ENCODE data around the gene PTPRN2.
"Not testable (repeated sequence)": the region's sequence is repeated elsewhere in the genome, so short reads cannot be mapped to it uniquely, and the experiment has no call there.

PTPRN2 gene

GRCh38 chr7:157854066-157854891 lies 733.3 kb downstream of the PTPRN2 start:
- H3K9me3 Mint-ChIP-seq, result no peaks in the 10 kb centered on the region
- H3K27ac Mint-ChIP-seq, result no peak overlapping the region
- peaks cover 12% of the 10 kb centered on the region for H3K4me1 Mint-ChIP-seq (ENCODE audit: low read depth)
- H3K4me3 Mint-ChIP-seq, result no peak overlapping the region
- H3K27me3 Mint-ChIP-seq, result no peaks in the 10 kb centered on the region
- DNase-seq, result no peak
- no peaks in the 10 kb centered on the region for H3K36me3 Mint-ChIP-seq (ENCODE audit: low read depth)

- H3K4me3 Mint-ChIP-seq, result no peak overlapping the region
- H3K36me3 Mint-ChIP-seq (ENCODE audit: low read depth), result no peaks in the 10 kb centered on the region
Observed at GRCh38 chr7:157853789-157854065, 733.9 kb downstream of the PTPRN2 start.

GRCh38 chr7:157853076-157853788 lies 734.4 kb downstream of the PTPRN2 start:
- Mint-ChIP-seq H3K4me1 (ENCODE audit: low read depth) (peaks cover 12% of the 10 kb centered on the region), H3K36me3 (ENCODE audit: low read depth) (no peaks in the 10 kb centered on the region), H3K4me3 (no peak overlapping the region), H3K27ac (no peak overlapping the region), H3K9me3 (no peaks in the 10 kb centered on the region), H3K27me3 (no peaks in the 10 kb centered on the region)
- no peak for DNase-seq

More at GRCh38 chr7:157853789-157854065, 733.9 kb downstream of the PTPRN2 start:
- Mint-ChIP-seq H3K4me1 (ENCODE audit: low read depth) (peaks cover 12% of the 10 kb centered on the region), H3K27ac (no peak overlapping the region), H3K9me3 (no peaks in the 10 kb centered on the region), H3K27me3 (no peaks in the 10 kb centered on the region)
- no peak for DNase-seq

GRCh38 chr7:157851501-157852067 lies 736.0 kb downstream of the PTPRN2 start:
- Mint-ChIP-seq H3K4me1 (ENCODE audit: low read depth) (peaks cover 12% of the 10 kb centered on the region), H3K4me3 (peak overlapping the region; percentile 66), H3K27ac (peak overlapping the region; percentile 91), H3K27me3 (no peaks in the 10 kb centered on the region), H3K9me3 (no peaks in the 10 kb centered on the region), H3K36me3 (ENCODE audit: low read depth) (no peaks in the 10 kb centered on the region)
- DNase-seq, result peak; percentile 81

- Mint-ChIP-seq H3K27me3 (no peaks in the 10 kb centered on the region), H3K27ac (peak overlapping the region; percentile 11), H3K36me3 (ENCODE audit: low read depth) (no peaks in the 10 kb centered on the region), H3K4me1 (ENCODE audit: low read depth) (peaks cover 12% of the 10 kb centered on the region), H3K4me3 (no peak overlapping the region), H3K9me3 (no peaks in the 10 kb centered on the region)
- no peak for DNase-seq
Observed at GRCh38 chr7:157850481-157851444, 736.9 kb downstream of the PTPRN2 start.

- H3K4me3 Mint-ChIP-seq, result no peak overlapping the region
- no peaks in the 10 kb centered on the region for H3K36me3 Mint-ChIP-seq (ENCODE audit: low read depth)
- H3K9me3 Mint-ChIP-seq, result no peaks in the 10 kb centered on the region
- H3K4me1 Mint-ChIP-seq (ENCODE audit: low read depth), result peaks cover 12% of the 10 kb centered on the region
- H3K27me3 Mint-ChIP-seq, result no peaks in the 10 kb centered on the region
- no peak for DNase-seq
- no peak overlapping the region for H3K27ac Mint-ChIP-seq
Observed at GRCh38 chr7:157849726-157850125, 737.9 kb downstream of the PTPRN2 start.

- Mint-ChIP-seq H3K4me3 (no peak overlapping the region), H3K27ac (no peak overlapping the region), H3K4me1 (ENCODE audit: low read depth) (peaks cover 12% of the 10 kb centered on the region), H3K36me3 (ENCODE audit: low read depth) (no peaks in the 10 kb centered on the region), H3K27me3 (peaks cover 2% of the 10 kb centered on the region), H3K9me3 (no peaks in the 10 kb centered on the region)
- DNase-seq, result no peak
Observed at GRCh38 chr7:157849341-157849596, 738.4 kb downstream of the PTPRN2 start.

- Mint-ChIP-seq H3K27me3 (peaks cover 4% of the 10 kb centered on the region), H3K4me1 (ENCODE audit: low read depth) (peaks cover 12% of the 10 kb centered on the region), H3K9me3 (no peaks in the 10 kb centered on the region), H3K36me3 (ENCODE audit: low read depth) (no peaks in the 10 kb centered on the region), H3K4me3 (no peak overlapping the region), H3K27ac (no peak overlapping the region)
- no peak for DNase-seq
Observed at GRCh38 chr7:157848508-157849340, 738.9 kb downstream of the PTPRN2 start.

GRCh38 chr7:157847756-157848487 lies 739.7 kb downstream of the PTPRN2 start:
- H3K27ac Mint-ChIP-seq; H3K36me3 Mint-ChIP-seq (ENCODE audit: low read depth); H3K9me3 Mint-ChIP-seq; H3K27me3 Mint-ChIP-seq; DNase-seq; H3K4me3 Mint-ChIP-seq: not testable (repeated sequence)
- H3K4me1 Mint-ChIP-seq (ENCODE audit: low read depth), result peaks cover 12% of the 10 kb centered on the region

- not testable (repeated sequence) for DNase-seq; H3K9me3 Mint-ChIP-seq; H3K4me3 Mint-ChIP-seq; H3K27me3 Mint-ChIP-seq; H3K4me1 Mint-ChIP-seq (ENCODE audit: low read depth); H3K36me3 Mint-ChIP-seq (ENCODE audit: low read depth); H3K27ac Mint-ChIP-seq
Observed at GRCh38 chr7:157846746-157847145, 740.9 kb downstream of the PTPRN2 start.

GRCh38 chr7:157846271-157846670 lies 741.4 kb downstream of the PTPRN2 start:
- H3K4me3 Mint-ChIP-seq, result no peak overlapping the region
- H3K4me1 Mint-ChIP-seq (ENCODE audit: low read depth), result peaks cover under 1% of the 10 kb centered on the region
- H3K27ac Mint-ChIP-seq, result no peak overlapping the region
- H3K9me3 Mint-ChIP-seq, result no peaks in the 10 kb centered on the region
- H3K36me3 Mint-ChIP-seq (ENCODE audit: low read depth), result no peaks in the 10 kb centered on the region
- peaks cover 7% of the 10 kb centered on the region for H3K27me3 Mint-ChIP-seq
- no peak for DNase-seq

GRCh38 chr7:157845203-157845835 lies 742.3 kb downstream of the PTPRN2 start:
- Mint-ChIP-seq H3K4me1 (ENCODE audit: low read depth) (no peaks in the 10 kb centered on the region), H3K27me3 (peaks cover 7% of the 10 kb centered on the region), H3K4me3 (no peak overlapping the region), H3K27ac (no peak overlapping the region), H3K9me3 (no peaks in the 10 kb centered on the region), H3K36me3 (ENCODE audit: low read depth) (no peaks in the 10 kb centered on the region)
- no peak for DNase-seq

GRCh38 chr7:157844611-157845010 lies 743.0 kb downstream of the PTPRN2 start:
- Mint-ChIP-seq H3K27ac (no peak overlapping the region), H3K4me3 (no peak overlapping the region), H3K27me3 (peaks cover 7% of the 10 kb centered on the region)

More at GRCh38 chr7:157844611-157845010, 743.0 kb downstream of the PTPRN2 start:
- Mint-ChIP-seq H3K9me3 (no peaks in the 10 kb centered on the region), H3K4me1 (ENCODE audit: low read depth) (no peaks in the 10 kb centered on the region), H3K36me3 (ENCODE audit: low read depth) (no peaks in the 10 kb centered on the region)
- no peak for DNase-seq

Data from activated T-cell treated with anti-CD3 and anti-CD28 coated beads, Interleukin-2, amount 50 U/mL, for 24 hours (primary cell).